H1 (cell line): ENCODE results near the gene SLX1A. TPM values are rescaled to one million over a fixed set of nuclear protein-coding genes. Genes with fewer than 3 reads are reported as not detected.

ENCODE experiments used
- CTCF ChIA-PET: fragments of 300-600 bp; sonication (Branson Sonifier 250); formaldehyde crosslinking; loops from one replicate; lab custom pipeline; 2021; ENCODE audit not compliant: partially characterized antibody; lab: Charles Lee
- POLR2A ChIA-PET: fragments of 300-600 bp; sonication (Branson Sonifier 250); formaldehyde crosslinking; loops from one replicate; lab custom pipeline; 2021; ENCODE audit warnings: inconsistent platforms; ENCODE audit not compliant: partially characterized antibody; lab: Charles Lee
- DNase-seq, 2 experiments: peaks; one replicate each; pipeline versions ENCODE4 v3.0.0 to v3.0.0-alpha.2; 2010 to 2022; ENCODE audit warnings: low spot score in 2 of 2, low read depth in 1 of 2, mixed read lengths in 1 of 2
- FAIRE-seq: peaks from 2 replicates; lab custom pipeline; 2011; peaks lifted over from hg19 to GRCh38; lab: Jason Lieb, UNC
- H2AFZ ChIP-seq: 2 replicates; pipeline ENCODE4 v1.8.1; 2012; ENCODE audit warnings: low read length, inconsistent platforms
- H2AK5ac ChIP-seq: 2 replicates; pipeline ENCODE4 v1.6.1; 2013; ENCODE audit warnings: low read depth, low read length
- H2BK120ac ChIP-seq: replicated peaks from 2 replicates; pipeline ENCODE3; 2013; ENCODE audit warnings: low read depth, low read length, inconsistent platforms
- H2BK12ac ChIP-seq: 2 replicates; pipeline ENCODE4 v1.6.1; 2013; ENCODE audit warnings: low read depth, low read length
- H2BK15ac ChIP-seq: 2 replicates; pipeline ENCODE4 v1.6.1; 2013; ENCODE audit warnings: low read length
- H2BK20ac ChIP-seq: 2 replicates; pipeline ENCODE4 v1.6.1; 2013; ENCODE audit warnings: low read length
- H2BK5ac ChIP-seq: 2 replicates; pipeline ENCODE4 v1.6.1; 2013; ENCODE audit warnings: low read depth, low read length
- H3K14ac ChIP-seq: 2 replicates; pipeline ENCODE4 v1.6.1; 2013; ENCODE audit warnings: inconsistent platforms; ENCODE audit not compliant: insufficient read length
- H3K18ac ChIP-seq: 2 replicates; pipeline ENCODE4 v1.6.1; 2013; ENCODE audit warnings: low read length; ENCODE audit errors: extremely low read depth
- H3K23ac ChIP-seq: 2 replicates; pipeline ENCODE4 v1.6.1; 2013; ENCODE audit warnings: inconsistent platforms; ENCODE audit not compliant: insufficient read length
- H3K23me2 ChIP-seq: 2 replicates; pipeline ENCODE4 v1.6.1; 2013; ENCODE audit warnings: low read depth, low read length
- H3K27ac ChIP-seq: 2 replicates; pipeline ENCODE4 v1.6.1; 2011; ENCODE audit warnings: low read depth, low read length, inconsistent platforms
- H3K27me3 ChIP-seq, 4 experiments: replicated peaks in 1 of 4; 1 replicate in 1 of 4; 2 replicates in 3 of 4; pipeline versions ENCODE4 v1.6.1 to v1.8.1; 2011 to 2013; ENCODE audit warnings: low read length in 3 of 4, mild to moderate bottlenecking in 3 of 4, inconsistent platforms in 2 of 4, mixed read lengths in 2 of 4, moderate library complexity in 1 of 4; ENCODE audit not compliant: control insufficient read depth in 3 of 4, insufficient read depth in 3 of 4; ENCODE audit errors: extremely low read depth in 1 of 4
- H3K36me3 ChIP-seq, 4 experiments: 2 replicates each; pipeline versions ENCODE4 v1.6.1 to v1.8.1; 2011 to 2013; ENCODE audit warnings: mild to moderate bottlenecking in 4 of 4, low read length in 3 of 4, moderate library complexity in 2 of 4, control low read depth in 1 of 4, inconsistent platforms in 1 of 4; ENCODE audit not compliant: insufficient read depth in 4 of 4, control insufficient read depth in 2 of 4
- H3K4ac ChIP-seq: replicated peaks from 2 replicates; pipeline ENCODE3; 2013; ENCODE audit warnings: low read length, low read depth, mixed read lengths, inconsistent platforms; ENCODE audit not compliant: insufficient read length
- H3K4me1 ChIP-seq, 4 experiments: replicated peaks in 1 of 4; 1 replicate in 1 of 4; 2 replicates in 3 of 4; pipeline versions ENCODE4 v1.6.1 to v1.8.1; 2011 to 2013; ENCODE audit warnings: low read length in 3 of 4, inconsistent platforms in 2 of 4, mixed read lengths in 1 of 4; ENCODE audit not compliant: insufficient read depth in 4 of 4, control insufficient read depth in 3 of 4
- H3K4me2 ChIP-seq, 2 experiments: 2 replicates each; pipeline versions ENCODE4 v1.6.1 to v1.8.1; 2011 to 2013; ENCODE audit warnings: low read depth in 2 of 2, low read length in 2 of 2, control low read depth in 1 of 2, inconsistent platforms in 1 of 2, mild to moderate bottlenecking in 1 of 2; ENCODE audit not compliant: insufficient read depth in 1 of 2
- H3K4me3 ChIP-seq, 4 experiments: fragments of 200-600, 300-600 bp in 1 of 4; sonication (generic), shearing (Covaris generic), sonication (Bioruptor Twin) in 1 of 4; 2 replicates each; pipeline versions ENCODE4 v1.5.1 to v1.8.1; 2011 to 2016; ENCODE audit warnings: low read length in 4 of 4, low read depth in 3 of 4, control low read depth in 2 of 4, inconsistent platforms in 2 of 4, mild to moderate bottlenecking in 2 of 4, mixed read lengths in 1 of 4, moderate library complexity in 1 of 4; ENCODE audit not compliant: insufficient read depth in 2 of 4; ENCODE audit errors: extremely low read depth in 1 of 4
- H3K56ac ChIP-seq: replicated peaks from 2 replicates; pipeline ENCODE3; 2013; ENCODE audit warnings: low read depth, mild to moderate bottlenecking, mixed read lengths, low read length, inconsistent platforms; ENCODE audit not compliant: insufficient read length
- H3K79me1 ChIP-seq: 2 replicates; pipeline ENCODE4 v1.6.1; 2013; ENCODE audit warnings: low read depth, low read length, control low read depth
- H3K79me2 ChIP-seq, 2 experiments: 2 replicates each; pipeline versions ENCODE4 v1.6.1 to v1.8.1; 2012 to 2013; ENCODE audit warnings: low read length in 2 of 2, mild to moderate bottlenecking in 2 of 2, inconsistent platforms in 1 of 2; ENCODE audit not compliant: insufficient read depth in 2 of 2, control insufficient read depth in 1 of 2
- H3K9ac ChIP-seq, 4 experiments: replicated peaks in 1 of 4; 1 replicate in 1 of 4; 2 replicates in 3 of 4; pipeline versions ENCODE4 v1.6.1 to v1.8.1; 2011 to 2013; ENCODE audit warnings: low read depth in 3 of 4, low read length in 3 of 4, control low read depth in 2 of 4, mild to moderate bottlenecking in 2 of 4, moderate library complexity in 2 of 4, inconsistent platforms in 1 of 4; ENCODE audit errors: extremely low read depth in 1 of 4
- H3K9me3 ChIP-seq, 2 experiments: 2 replicates each; pipeline versions ENCODE4 v1.6.1 to v1.8.1; 2012 to 2013; ENCODE audit warnings: mild to moderate bottlenecking in 2 of 2, moderate library complexity in 2 of 2, control low read depth in 1 of 2, inconsistent platforms in 1 of 2, low read depth in 1 of 2, low read length in 1 of 2, mixed read lengths in 1 of 2; ENCODE audit not compliant: insufficient read depth in 2 of 2
- H4K20me1 ChIP-seq, 2 experiments: replicated peaks in 1 of 2; 2 replicates each; pipeline versions ENCODE3 to v1.8.1; 2011 to 2013; ENCODE audit warnings: inconsistent platforms in 2 of 2, low read length in 2 of 2, mild to moderate bottlenecking in 1 of 2; ENCODE audit not compliant: insufficient read depth in 2 of 2, control insufficient read depth in 1 of 2
- H4K5ac ChIP-seq: 2 replicates; pipeline ENCODE4 v1.6.1; 2013; ENCODE audit warnings: low read length, low read depth, mixed read lengths, inconsistent platforms; ENCODE audit not compliant: insufficient read length
- H4K8ac ChIP-seq: 2 replicates; pipeline ENCODE4 v1.8.0; 2013; ENCODE audit warnings: mild to moderate bottlenecking, moderate library complexity, low read length, inconsistent platforms; ENCODE audit not compliant: insufficient read depth; ENCODE audit errors: extremely low read depth
- H4K91ac ChIP-seq: replicated peaks from 2 replicates; pipeline ENCODE3; 2013; ENCODE audit warnings: low read length, mixed read lengths, inconsistent platforms; ENCODE audit not compliant: insufficient read length
- ASH2L ChIP-seq: fragments of 200-600, 300-600 bp; sonication (generic); IDR thresholded peaks from one replicate; pipeline ENCODE4 v1.7.1; 2017; ENCODE audit warnings: low read length
- GABPA ChIP-seq: IDR thresholded peaks from 2 replicates; pipeline ENCODE4 v1.6.1; 2011; ENCODE audit warnings: mild to moderate bottlenecking, low read length, moderate library complexity, borderline replicate concordance; ENCODE audit not compliant: insufficient read depth
- KDM4A ChIP-seq: IDR thresholded peaks from one replicate; pipeline ENCODE4 v1.7.1; 2012; ENCODE audit warnings: low read depth, mild to moderate bottlenecking, moderate library complexity, low read length, inconsistent platforms; ENCODE audit not compliant: severe bottlenecking
- RAD21 ChIP-seq, 2 experiments: IDR thresholded peaks in 1 of 2; conservative IDR thresholded peaks in 1 of 2; 2 replicates each; pipeline ENCODE4 v1.6.1; 2011; ENCODE audit warnings: low read depth in 2 of 2, low read length in 2 of 2, improper control_type of control experiment in 1 of 2, inconsistent platforms in 1 of 2, mild to moderate bottlenecking in 1 of 2, moderate library complexity in 1 of 2
- RFX5 ChIP-seq: IDR thresholded peaks from 2 replicates; pipeline ENCODE4 v1.6.1; 2011; ENCODE audit warnings: low read depth, low read length, improper control_type of control experiment, borderline replicate concordance
- SP2 ChIP-seq: IDR thresholded peaks from 2 replicates; pipeline ENCODE4 v1.6.1; 2012; ENCODE audit warnings: mild to moderate bottlenecking, low read length, inconsistent platforms
- SP4 ChIP-seq: IDR thresholded peaks from 2 replicates; pipeline ENCODE4 v1.6.1; 2012; ENCODE audit warnings: low read length, inconsistent platforms
- TAF7 ChIP-seq: optimal IDR thresholded peaks from 2 replicates; pipeline ENCODE3; 2011; ENCODE audit warnings: low read depth, mild to moderate bottlenecking, inconsistent platforms, low read length, moderate library complexity, borderline replicate concordance
- WGBS, 2 experiments: shearing (Covaris generic) in 1 of 2; methylation state at CpG; one replicate each; pipeline versions ENCODE4 v1.1.6 to v1.1.7; 2013 to 2015; ENCODE audit warnings: low lambda C conversion rate in 2 of 2, mixed read lengths in 2 of 2, inconsistent platforms in 1 of 2, low coverage in 1 of 2, missing lambda C conversion rate in 1 of 2; ENCODE audit not compliant: insufficient replicate concordance in 2 of 2, insufficient coverage in 1 of 2, insufficient read length in 1 of 2; ENCODE audit errors: extremely low coverage in 1 of 2, missing lambda C conversion rate in 1 of 2; 5-methylcytosine and 5-hydroxymethylcytosine counted together
- polyA plus RNA-seq, 7 experiments: library from polyadenylated mRNA; depleted of rRNA in 3 of 7; stranded (reverse) in 5 of 7; unstranded in 2 of 7; fragments of >200 nt in 5 of 7; fragments of 200-250 nt in 2 of 7; gene quantifications; 1 replicate in 5 of 7; 2 replicates in 1 of 7; 4 replicates in 1 of 7; pipeline versions ENCODE4 v1.2.1 to v1.2.3, GENCODE V29; 2011 to 2013; ENCODE audit warnings: missing spikeins in 2 of 7, mixed read lengths in 2 of 7
- total RNA-seq: library from RNA; stranded (reverse); fragmentation: NEBNext Ultra II Directional; extraction: Animal tissue kit (Norgen Biotek cat#: 25700); gene quantifications from 2 replicates; pipeline ENCODE4 v1.2.1, GENCODE V29; 2021

SLX1A gene
- total and polyA plus RNA-seq, 2 of the 8 experiments (the other 6 are each of a cell fraction or from before 2014, with no cell fraction given), result 4.7 to 36.9 TPM

DNA sequence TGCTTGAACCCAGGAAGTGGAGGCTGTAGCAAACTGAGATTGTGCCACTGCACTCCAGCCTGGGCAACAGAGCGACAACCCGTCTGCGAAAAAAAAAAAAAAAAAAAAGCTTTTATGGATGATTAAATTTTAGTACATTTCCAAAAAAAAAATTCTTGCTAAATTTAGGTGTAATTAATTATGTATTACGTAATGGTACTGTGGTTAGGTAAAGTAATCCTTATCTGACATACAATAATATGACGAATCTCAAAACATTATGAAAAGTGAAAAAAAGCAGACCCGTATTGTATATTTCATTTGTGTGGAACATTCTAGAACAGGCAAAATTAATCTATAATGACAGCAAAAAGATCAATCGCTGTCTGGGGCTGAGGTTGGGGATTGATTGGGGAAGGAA, 20.6 kb upstream of the SLX1A start:
- Histone ChIP-seq H3K9ac (no peak overlapping the region), H4K20me1 (no peaks in the 10 kb centered on the region), H3K23me2 (no peaks in the 10 kb centered on the region), H3K56ac (no peak overlapping the region), H3K36me3 (no peaks in the 10 kb centered on the region), H2BK12ac (no peak overlapping the region), H3K4ac (no peak overlapping the region), H2BK5ac (no peak overlapping the region), H3K14ac (no peak overlapping the region), H3K23ac (no peak overlapping the region), H4K5ac (no peak overlapping the region), H3K18ac (no peak overlapping the region), H3K9me3 (no peaks in the 10 kb centered on the region), H2AFZ (no peak overlapping the region), H3K4me2 (no peak overlapping the region), H2BK20ac (no peak overlapping the region), H3K27me3 (no peaks in the 10 kb centered on the region), H3K79me1 (no peaks in the 10 kb centered on the region), H2BK120ac (no peak overlapping the region), H4K91ac (no peak overlapping the region), H2AK5ac (no peak overlapping the region), H3K27ac (no peak overlapping the region), H3K79me2 (no peaks in the 10 kb centered on the region), H3K4me3 (no peak overlapping the region), H2BK15ac (no peak overlapping the region), H3K4me1 (no peaks in the 10 kb centered on the region), H4K8ac (no peak overlapping the region)
- no peak for TF ChIP-seq SP2
- TF ChIP-seq ASH2L, result no peak
- TF ChIP-seq GABPA, result no peak
- no peak for TF ChIP-seq KDM4A
- TF ChIP-seq SP4, result no peak
- no peak for TF ChIP-seq RFX5
- no peak for TF ChIP-seq TAF7
- TF ChIP-seq RAD21 (IDR thresholded peaks at IDR 0.05 in 1 of 2, conservative IDR thresholded peaks at IDR 0.05 in 1 of 2; ENCODE audit: low read depth in 2 of 2, low read length in 2 of 2), result no peak
- DNase-seq (no peak), FAIRE-seq (no peak)
- ChIA-PET POLR2A (interaction anchor here (1.3 kb wide), 1 partner anchor 12 kb away, joined by 3 read pairs; no protein-coding TSS in a partner anchor), CTCF (interaction anchor here (0.7 kb wide), 1 partner anchor 10 kb away, joined by 3 read pairs; the partner anchor contains the start of gene CORO1A)
- 85% methylated on average over 4 of the region's 7 CpGs; no CpG with 5 or more reads in 1 of the 2 experiments for WGBS, 2 experiments
